IMR-90 (cell line): ENCODE results near the gene SLC9A2. TPM values are rescaled to one million over a fixed set of nuclear protein-coding genes. Genes with fewer than 3 reads are reported as not detected.

Experiments used
- CTCF ChIP-seq: conservative IDR thresholded peaks from 2 replicates; pipeline ENCODE4 v1.5.1; 2012; ENCODE audit warnings: mild to moderate bottlenecking, low read depth, low read length, improper control_type of control experiment
- polyA plus RNA-seq, 3 experiments: library from polyadenylated mRNA; depleted of rRNA; stranded (reverse); fragments of >200 nt; gene quantifications; 2 replicates each; pipeline ENCODE4 v1.2.3, GENCODE V29; 2012; ENCODE audit warnings: low replicate concordance in 1 of 3
- total RNA-seq: library from RNA; depleted of rRNA; stranded (reverse); fragments of >200 nt; gene quantifications from 2 replicates; pipeline ENCODE4 v1.2.3, GENCODE V29; 2012

Gene SLC9A2
- total and polyA plus RNA-seq, 2 of the 4 experiments (the other 2 are of a cell fraction): not detected

GRCh38 chr2:102615620-102616436 is 3.5 kb upstream of the SLC9A2 start (continued):
- TF ChIP-seq CTCF: peak; percentile 91
